Measurements from ENCODE around the gene THADA. TPM values are rescaled to one million over a fixed set of nuclear protein-coding genes. Genes with fewer than 3 reads are reported as not detected.

Gene THADA
- total RNA-seq, 1 experiment from 2014 or later, result 27.5 TPM

GRCh38 chr2:43358410-43359201, 237.2 kb downstream of the THADA start:
- no peaks in the 10 kb centered on the region for H3K9me3 Mint-ChIP-seq
- POLR2A ChIA-PET, result no interaction called here
- ATAC-seq (no peak), DNase-seq (ENCODE audit: low spot score) (no peak)
- H3K27me3 Mint-ChIP-seq (ENCODE audit: low read depth), result no peaks in the 10 kb centered on the region
- no peak overlapping the region for H3K4me3 Mint-ChIP-seq
- H3K4me1 Mint-ChIP-seq, result 0 out of 2 replicates have a peak, but pooled peaks cover 2% of the 10 kb centered on the region
- TF ChIP-seq RELA (CRISPR knock-in tag; IDR thresholded peaks at IDR 0.05; ENCODE audit: borderline replicate concordance), result no peak
- TF ChIP-seq CREM (CRISPR knock-in tag; IDR thresholded peaks at IDR 0.05), result no peak
- TF ChIP-seq, protein P1, sequence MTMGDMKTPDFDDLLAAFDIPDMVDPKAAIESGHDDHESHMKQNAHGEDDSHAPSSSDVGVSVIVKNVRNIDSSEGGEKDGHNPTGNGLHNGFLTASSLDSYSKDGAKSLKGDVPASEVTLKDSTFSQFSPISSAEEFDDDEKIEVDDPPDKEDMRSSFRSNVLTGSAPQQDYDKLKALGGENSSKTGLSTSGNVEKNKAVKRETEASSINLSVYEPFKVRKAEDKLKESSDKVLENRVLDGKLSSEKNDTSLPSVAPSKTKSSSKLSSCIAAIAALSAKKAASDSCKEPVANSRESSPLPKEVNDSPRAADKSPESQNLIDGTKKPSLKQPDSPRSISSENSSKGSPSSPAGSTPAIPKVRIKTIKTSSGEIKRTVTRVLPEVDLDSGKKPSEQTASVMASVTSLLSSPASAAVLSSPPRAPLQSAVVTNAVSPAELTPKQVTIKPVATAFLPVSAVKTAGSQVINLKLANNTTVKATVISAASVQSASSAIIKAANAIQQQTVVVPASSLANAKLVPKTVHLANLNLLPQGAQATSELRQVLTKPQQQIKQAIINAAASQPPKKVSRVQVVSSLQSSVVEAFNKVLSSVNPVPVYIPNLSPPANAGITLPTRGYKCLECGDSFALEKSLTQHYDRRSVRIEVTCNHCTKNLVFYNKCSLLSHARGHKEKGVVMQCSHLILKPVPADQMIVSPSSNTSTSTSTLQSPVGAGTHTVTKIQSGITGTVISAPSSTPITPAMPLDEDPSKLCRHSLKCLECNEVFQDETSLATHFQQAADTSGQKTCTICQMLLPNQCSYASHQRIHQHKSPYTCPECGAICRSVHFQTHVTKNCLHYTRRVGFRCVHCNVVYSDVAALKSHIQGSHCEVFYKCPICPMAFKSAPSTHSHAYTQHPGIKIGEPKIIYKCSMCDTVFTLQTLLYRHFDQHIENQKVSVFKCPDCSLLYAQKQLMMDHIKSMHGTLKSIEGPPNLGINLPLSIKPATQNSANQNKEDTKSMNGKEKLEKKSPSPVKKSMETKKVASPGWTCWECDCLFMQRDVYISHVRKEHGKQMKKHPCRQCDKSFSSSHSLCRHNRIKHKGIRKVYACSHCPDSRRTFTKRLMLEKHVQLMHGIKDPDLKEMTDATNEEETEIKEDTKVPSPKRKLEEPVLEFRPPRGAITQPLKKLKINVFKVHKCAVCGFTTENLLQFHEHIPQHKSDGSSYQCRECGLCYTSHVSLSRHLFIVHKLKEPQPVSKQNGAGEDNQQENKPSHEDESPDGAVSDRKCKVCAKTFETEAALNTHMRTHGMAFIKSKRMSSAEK (CRISPR knock-in tag; IDR thresholded peaks at IDR 0.05; ENCODE audit: borderline replicate concordance), result no peak
- TF ChIP-seq ARID4B (CRISPR knock-in tag; IDR thresholded peaks at IDR 0.05; ENCODE audit: borderline replicate concordance), result no peak
- no peak for TF ChIP-seq FOXK1 (CRISPR knock-in tag; IDR thresholded peaks at IDR 0.05)
- TF ChIP-seq PRRX2 (CRISPR knock-in tag; IDR thresholded peaks at IDR 0.05), result no peak
- TF ChIP-seq ZNF317 (CRISPR knock-in tag; IDR thresholded peaks at IDR 0.05; ENCODE audit: borderline replicate concordance, low read depth), result no peak
- TF ChIP-seq SP1 (CRISPR knock-in tag; conservative IDR thresholded peaks at IDR 0.05), result no peak
- TF ChIP-seq E2F1 (CRISPR knock-in tag; IDR thresholded peaks at IDR 0.05), result no peak
- no peak for TF ChIP-seq SMAD4 (CRISPR knock-in tag; IDR thresholded peaks at IDR 0.05)
- H3K36me3 Mint-ChIP-seq, result no peaks in the 10 kb centered on the region
- CTCF ChIA-PET, result no interaction called here
- H3K27ac Mint-ChIP-seq, result no peak overlapping the region; the same call in 1 of the 2 replicates

- ChIA-PET CTCF (no interaction called here), POLR2A (no interaction called here)
- Mint-ChIP-seq H3K27me3 (ENCODE audit: low read depth) (no peaks in the 10 kb centered on the region), H3K9me3 (no peaks in the 10 kb centered on the region), H3K27ac (no peak overlapping the region), H3K4me1 (0 out of 2 replicates have a peak, but pooled peaks cover 2% of the 10 kb centered on the region), H3K4me3 (no peak overlapping the region), H3K36me3 (no peaks in the 10 kb centered on the region)
- ATAC-seq (no peak), DNase-seq (ENCODE audit: low spot score) (no peak)
- no peak for TF ChIP-seq ZNF263 (CRISPR knock-in tag; IDR thresholded peaks at IDR 0.05; ENCODE audit: low read depth)
- no peak for TF ChIP-seq ZBTB43 (CRISPR knock-in tag; IDR thresholded peaks at IDR 0.05)
- no peak for TF ChIP-seq JAZF1 (CRISPR knock-in tag; IDR thresholded peaks at IDR 0.05)
- no peak for TF ChIP-seq ESRRA (CRISPR knock-in tag; IDR thresholded peaks at IDR 0.05; ENCODE audit: borderline replicate concordance)
- no peak for TF ChIP-seq ZNF423 (CRISPR knock-in tag; IDR thresholded peaks at IDR 0.05)
- no peak for TF ChIP-seq FOXK1 (CRISPR knock-in tag; IDR thresholded peaks at IDR 0.05)
- TF ChIP-seq ATF2 (CRISPR knock-in tag; IDR thresholded peaks at IDR 0.05; ENCODE audit: borderline replicate concordance, low read depth), result no peak
- TF ChIP-seq CBFB (CRISPR knock-in tag; IDR thresholded peaks at IDR 0.05; ENCODE audit: low read depth), result no peak
- TF ChIP-seq CREB1 (CRISPR knock-in tag; IDR thresholded peaks at IDR 0.05), result no peak
Observed at GRCh38 chr2:43356774-43357173, 239.1 kb downstream of the THADA start.
